ENCODE results near the gene RP2.

RP2 gene

DNA sequence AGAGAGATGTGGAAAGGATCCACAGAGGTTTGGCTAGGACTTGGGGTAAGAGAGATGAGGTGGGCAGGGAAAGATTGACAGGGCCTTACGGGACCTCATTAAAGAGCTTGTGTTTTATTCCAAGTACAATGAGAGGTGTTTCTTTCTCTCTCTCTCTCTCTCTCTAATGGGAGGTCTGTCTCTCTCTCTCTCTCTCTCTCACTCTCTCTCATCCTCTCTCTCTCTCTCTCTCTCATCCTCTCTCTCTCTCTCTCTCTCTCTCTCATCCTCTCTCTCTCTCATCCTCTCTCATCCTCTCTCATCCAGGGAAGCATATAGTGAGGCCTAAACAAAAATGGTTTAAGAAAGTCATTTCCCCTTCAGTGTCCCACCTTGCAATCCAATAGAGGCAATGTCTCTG is 80.8 kb downstream of the RP2 start:
- DNase-seq: no peak

DNA sequence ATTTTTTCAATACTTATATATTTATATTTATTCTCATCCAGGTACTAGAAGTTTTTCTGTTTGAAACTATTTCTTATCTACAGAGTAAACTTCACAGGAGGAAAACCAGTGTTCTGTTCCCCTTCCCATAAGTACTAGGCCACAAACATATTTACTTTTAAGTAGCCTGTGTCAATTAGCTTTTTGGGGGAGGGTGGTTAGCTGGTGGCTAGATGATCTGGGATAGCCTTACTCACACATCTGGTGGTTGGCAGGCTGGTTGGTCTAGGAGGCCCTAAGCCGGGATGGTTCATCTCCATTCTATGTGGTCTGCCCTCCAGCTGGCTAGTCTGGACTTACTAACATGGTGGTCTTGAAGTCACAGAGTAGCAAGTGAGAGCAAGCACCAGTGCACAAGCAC is 81.6 kb downstream of the RP2 start:
- DNase-seq: no peak

DNA sequence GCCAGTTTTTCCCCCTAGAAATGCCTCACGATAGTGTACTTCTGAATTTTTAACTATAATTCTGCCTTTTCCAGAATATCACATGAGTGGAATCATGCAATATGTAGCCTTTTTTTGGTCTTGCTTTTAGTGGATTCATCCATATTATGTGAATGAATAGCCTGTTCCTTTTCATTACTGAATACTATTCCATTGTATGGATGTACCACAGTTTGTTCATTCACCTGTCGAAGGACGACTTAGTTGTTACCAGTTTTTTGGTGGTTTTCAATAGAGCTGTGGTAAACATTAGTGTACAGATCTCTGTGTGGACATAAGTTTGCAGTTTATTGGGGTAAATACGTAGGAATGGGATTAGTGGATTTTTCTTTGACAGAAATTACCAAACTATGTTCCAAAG is 83.4 kb downstream of the RP2 start:
- no peak for DNase-seq

DNA sequence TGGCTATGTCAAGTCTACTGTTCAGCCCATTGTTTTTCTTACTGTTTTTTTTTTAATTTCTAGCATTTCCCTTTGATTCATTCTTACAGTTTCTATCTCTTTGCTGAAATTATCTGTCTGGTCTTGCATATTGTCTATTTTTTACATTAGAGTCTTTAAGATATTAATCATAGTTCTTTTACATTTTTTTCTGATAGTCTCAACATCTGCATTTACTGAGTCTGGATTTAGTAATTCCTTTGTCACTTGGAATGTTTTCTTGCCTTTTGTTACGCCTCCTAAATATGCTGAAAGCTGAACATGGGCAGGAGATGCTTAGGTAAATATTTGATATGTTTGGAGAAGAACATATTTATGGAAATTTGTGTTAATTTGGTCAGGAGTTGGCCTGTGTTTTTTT is 85.8 kb downstream of the RP2 start:
- DNase-seq: no peak

DNA sequence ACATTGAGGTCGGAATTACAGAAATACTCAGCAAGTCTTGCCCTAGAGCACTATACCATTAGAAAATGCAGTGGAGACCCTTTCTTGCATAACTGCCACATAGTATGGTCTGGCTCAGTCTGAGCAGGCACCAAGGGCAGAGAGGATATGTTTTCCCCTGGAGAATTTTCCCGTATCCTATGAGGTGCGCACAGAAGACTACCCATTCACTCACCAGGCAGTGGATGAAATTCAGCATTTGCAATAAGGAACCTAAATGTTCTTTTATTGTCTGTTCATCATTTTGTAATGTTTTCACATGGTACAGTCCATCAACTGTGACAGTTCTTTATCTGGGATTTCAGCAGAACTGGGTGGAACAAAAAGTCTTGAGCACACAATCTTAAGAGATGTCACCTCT is 90.9 kb downstream of the RP2 start:
- DNase-seq: no peak

DNA sequence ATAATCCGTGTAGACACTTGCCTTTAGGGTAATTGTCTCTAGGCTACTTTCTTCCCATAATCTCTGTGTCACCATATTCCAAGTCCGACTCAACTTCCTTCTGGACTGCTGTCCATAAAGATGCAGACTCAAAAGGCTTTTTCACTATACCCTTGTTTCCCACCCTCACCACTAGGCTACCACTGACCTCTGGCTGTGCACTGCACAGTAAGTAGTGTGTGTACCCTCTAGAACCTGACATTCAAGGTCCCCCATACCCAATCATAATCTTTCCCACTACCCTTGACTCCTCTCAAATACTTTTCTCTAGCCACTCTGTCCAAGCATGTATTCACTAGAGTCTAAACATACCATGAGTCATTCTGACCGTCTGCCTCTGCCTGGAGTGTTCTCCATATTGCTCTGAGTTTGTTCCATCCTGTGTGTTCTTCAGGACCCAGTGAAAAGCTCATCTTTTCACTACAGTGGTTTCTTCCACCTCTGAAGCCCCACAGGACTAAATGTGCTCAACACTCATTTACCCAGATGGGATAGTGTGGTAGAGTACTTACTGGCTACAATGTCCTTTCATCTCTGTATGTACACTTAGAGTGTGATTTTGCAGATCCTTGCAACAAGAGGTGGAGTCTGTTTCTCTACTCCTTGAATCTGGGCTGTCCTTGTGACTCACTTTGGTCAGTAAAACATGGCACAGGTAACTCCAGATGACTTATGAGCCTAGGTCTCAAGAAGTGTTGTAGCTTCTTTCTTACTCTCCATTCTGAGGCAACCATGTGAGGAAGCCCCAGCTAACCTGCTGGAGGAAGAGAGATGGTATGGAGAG is 92.8 kb downstream of the RP2 start:
- DNase-seq: no peak
